22Rv1 (cell line): ENCODE data around the gene PREX1.

ENCODE experiments used
- ZFX ChIP-seq: fragments of 450-650 bp; IDR thresholded peaks from 2 replicates; pipeline ENCODE4 v1.6.1; 2017; ENCODE audit warnings: antibody characterized with exemption, borderline replicate concordance
- TF ChIP-seq, protein P1 (sequence below): fragments of 450-650 bp; IDR thresholded peaks from 2 replicates; pipeline ENCODE4 v1.5.1; 2017; ENCODE audit warnings: mild to moderate bottlenecking

DNA sequence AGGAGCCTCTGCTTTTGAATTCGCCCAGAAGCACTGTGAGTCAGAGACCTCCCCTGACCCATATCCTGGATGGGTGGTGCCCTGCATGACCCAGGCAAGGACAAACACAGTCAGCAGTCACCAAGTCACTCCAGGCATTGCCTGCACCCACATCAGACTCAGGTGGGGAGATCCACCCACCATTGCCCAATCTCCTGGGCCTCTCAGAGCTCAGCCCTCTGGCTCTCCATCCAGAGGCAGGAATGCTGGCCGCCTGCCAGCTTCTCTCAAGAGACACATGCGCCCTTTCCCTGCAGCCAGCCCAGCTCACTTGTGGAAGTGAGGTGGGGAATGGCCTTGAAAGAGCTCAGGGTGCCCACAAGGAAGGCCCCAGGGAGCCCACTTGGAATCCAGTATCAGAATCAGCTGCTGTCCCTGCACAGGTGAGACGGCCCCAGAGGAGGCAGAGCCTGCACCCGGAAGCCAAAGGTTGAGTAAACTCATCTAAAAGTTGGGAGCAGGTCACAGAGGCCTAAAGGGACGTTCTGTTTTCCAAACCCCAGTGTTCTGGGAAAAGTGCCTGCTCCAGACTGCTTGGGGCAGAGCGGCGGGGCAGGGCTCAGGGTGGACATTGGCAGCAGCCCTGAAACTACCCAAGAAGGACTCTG lies 129.8 kb downstream of the PREX1 start:
- TF ChIP-seq, protein P1, sequence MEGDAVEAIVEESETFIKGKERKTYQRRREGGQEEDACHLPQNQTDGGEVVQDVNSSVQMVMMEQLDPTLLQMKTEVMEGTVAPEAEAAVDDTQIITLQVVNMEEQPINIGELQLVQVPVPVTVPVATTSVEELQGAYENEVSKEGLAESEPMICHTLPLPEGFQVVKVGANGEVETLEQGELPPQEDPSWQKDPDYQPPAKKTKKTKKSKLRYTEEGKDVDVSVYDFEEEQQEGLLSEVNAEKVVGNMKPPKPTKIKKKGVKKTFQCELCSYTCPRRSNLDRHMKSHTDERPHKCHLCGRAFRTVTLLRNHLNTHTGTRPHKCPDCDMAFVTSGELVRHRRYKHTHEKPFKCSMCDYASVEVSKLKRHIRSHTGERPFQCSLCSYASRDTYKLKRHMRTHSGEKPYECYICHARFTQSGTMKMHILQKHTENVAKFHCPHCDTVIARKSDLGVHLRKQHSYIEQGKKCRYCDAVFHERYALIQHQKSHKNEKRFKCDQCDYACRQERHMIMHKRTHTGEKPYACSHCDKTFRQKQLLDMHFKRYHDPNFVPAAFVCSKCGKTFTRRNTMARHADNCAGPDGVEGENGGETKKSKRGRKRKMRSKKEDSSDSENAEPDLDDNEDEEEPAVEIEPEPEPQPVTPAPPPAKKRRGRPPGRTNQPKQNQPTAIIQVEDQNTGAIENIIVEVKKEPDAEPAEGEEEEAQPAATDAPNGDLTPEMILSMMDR, result no peak
- TF ChIP-seq ZFX, result no peak
